Measurements from ENCODE around the gene SMAD7.

Gene SMAD7

GRCh38 chr18:48943736-48944527, 6.8 kb downstream of the SMAD7 start:
- DNase-seq, result no peak

DNA sequence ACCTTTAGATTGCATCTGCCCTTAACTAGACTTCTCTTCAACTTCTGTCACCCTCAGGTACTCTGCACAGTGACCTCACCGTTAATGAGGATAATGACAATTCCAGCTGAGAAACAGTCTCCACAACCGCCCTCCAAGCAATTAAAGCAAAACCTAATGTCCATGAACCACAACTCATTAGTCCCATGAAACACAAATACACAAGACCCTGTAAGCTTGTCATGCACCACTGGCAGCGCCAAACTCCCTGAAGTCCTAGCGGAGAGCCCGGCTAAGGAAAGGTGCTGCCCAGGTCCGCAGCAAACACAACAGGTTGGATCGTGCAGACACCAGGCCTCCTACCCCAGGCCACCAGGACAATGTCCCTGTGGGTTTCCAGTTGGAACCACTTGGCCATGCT, 7.4 kb downstream of the SMAD7 start:
- no peak for DNase-seq

DNA sequence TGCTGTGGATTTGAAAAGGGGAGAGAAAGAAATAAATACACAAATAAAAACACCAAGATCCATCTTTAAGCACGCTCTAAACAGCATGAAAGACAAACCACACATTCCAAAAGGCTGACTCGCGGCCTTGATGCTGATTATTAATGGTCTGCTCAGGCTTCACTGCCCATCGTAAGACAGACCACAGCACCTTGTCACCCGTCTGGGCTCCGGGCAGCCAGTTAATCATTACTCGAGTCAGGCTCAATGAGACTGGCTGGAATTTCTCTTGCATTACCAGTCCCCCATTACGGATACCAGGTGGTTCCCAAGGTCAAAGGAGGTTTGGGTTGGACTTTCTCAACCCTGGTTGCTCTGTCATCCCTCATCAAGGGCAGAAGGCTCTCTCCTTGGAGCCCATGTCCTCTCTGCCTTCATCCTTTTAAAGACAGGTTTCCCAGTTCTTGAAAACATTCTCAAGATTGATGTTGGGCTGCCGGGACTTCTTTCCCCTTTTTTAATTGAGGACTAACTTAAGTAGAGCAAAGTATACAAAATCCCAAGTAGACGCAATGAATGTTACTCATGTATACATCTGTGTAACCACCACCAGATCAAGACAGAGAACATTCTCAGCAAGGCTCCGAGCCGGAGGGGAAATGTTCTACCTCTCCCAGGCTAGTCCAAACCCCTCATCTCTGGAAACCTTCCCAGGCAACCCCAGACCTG, 8.1 kb downstream of the SMAD7 start:
- DNase-seq, result no peak

GRCh38 chr18:48942086-48942485, 8.7 kb downstream of the SMAD7 start:
- DNase-seq, result no peak

DNA sequence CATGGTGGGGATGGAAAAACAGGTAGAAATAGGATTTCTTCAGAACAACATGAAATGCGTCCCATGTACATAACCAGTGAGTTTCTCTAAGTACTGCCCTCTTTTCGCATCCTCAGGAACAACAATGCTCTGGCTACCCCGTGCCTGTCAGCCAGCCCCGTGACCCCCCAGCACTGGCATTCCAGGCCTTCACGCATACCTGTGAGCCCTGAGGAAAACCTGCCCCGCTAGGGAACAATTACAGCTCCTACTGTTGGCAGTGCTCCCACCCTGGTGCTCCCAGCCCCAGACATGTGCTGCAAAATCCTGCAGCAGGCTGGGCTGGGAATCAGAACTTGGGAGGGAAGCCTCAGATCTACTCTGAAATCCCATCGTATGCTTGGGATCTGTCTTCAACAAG, 9.1 kb downstream of the SMAD7 start:
- DNase-seq, result no peak

DNA sequence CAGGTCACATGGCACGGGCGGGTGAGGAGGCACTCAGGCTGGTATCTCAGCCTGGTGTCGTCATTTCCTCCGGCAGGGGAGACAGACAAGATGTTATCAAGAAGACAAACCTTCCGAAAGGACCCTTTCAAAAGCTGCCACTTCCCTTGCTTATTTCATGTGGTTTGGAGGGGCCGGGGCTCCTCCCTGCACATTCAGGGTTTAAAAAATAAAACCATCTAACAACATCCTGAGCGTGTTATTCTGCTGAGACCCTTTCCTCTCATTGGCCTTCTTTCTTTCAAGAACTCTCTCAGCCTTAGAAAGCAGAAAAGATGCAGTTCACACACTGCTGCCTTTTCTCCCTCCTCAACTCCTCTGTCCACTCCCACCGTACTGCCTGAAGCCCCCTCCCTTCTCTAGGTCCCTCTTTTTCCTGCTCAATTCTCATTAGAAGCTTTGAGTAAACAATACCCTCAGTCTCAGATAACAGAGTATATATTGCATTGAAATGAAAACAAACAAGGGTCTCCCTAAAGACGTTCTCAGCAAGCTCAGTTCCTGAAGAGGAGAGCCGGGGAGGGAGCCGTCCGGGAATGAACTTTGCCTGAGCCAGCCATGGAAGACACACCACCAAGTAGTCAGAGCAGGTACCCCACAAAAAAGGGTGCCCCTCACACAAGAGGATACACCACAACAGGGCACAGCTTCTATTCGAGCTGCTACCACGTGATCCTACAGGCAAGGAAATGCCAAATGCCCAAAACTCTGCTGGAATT, 9.7 kb downstream of the SMAD7 start:
- DNase-seq, result peak; percentile 86

GRCh38 chr18:48939205-48940097, 11.3 kb downstream of the SMAD7 start:
- DNase-seq, result no peak

DNA sequence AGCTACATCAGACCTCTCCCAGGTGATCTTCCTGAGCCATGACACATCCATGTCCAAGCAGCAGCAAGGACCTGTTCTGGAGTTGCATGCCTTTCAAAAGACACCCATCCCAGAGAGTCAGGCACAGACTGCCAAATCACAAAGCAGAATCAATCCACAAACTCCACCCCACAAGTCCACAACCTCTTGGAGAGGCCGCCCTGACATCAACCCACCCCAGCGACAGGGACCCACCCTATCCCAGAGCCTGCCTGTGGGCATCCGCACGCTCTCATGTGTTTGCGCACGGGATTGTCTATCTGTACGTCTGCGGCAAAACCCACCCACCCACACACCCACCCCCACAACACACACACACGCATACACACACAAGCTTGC, 11.9 kb downstream of the SMAD7 start:
- no peak for DNase-seq

DNA sequence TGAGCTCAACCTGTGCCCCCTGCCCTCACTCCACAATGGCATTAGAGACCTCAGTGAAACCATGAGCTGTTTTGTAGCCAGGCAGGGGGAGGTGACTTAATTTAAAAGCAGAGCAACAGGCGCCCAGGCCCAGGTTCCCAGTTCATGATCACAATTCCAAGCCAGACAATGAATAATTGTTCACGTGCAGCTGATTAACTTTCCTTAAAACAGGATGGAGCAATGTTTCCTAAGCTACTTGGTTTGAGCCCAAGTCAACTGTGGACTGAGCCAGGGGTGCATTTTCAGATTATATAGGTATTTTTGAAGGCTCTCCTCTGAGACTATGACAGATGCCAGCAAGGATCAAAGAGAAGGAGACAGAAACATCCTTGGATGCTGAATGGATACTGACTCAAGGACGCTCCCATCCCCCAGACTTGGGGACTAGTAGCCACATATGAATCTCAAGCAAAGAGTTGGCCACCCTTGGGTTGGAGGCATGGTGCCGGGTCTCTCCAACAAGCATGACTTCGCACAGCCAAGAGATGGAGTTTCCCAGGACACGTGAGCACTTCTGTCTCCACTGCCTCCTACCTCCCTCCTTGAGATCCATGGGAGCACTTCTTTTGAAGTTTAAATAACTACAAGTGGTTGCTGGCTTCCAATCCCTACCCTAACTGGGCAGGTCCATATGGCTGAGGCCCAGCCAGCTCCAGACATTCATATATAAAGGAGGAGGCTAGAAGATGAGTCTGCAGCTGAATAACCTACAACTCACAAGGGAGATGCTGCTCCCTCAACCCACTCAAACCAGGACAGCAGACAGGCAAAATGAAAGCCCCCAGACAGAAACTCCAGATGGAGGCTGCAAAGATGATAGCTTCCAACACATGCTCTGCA, 12.7 kb downstream of the SMAD7 start:
- DNase-seq, result no peak

GRCh38 chr18:48935433-48935774, 15.4 kb downstream of the SMAD7 start:
- DNase-seq, result no peak

- DNase-seq, result peak; percentile 47
These were observed 15.9 kb downstream of the SMAD7 start for GRCh38 chr18:48934723-48935432.

DNA sequence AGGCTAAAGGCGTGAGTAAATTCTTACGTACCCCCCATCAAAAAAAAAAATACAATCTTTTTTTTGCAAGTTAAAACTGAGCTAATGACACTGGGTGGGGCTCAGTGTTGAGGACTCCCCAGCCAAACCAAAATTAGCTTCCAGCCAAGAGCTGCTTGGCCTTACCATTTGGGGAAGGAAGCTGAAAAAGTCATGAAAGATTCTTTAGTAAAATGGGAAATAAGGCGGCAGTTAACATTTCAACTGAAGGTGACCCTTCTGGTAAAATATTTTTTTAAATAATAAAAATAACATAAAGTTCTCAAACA, 16.4 kb downstream of the SMAD7 start:
- DNase-seq, result no peak

DNA sequence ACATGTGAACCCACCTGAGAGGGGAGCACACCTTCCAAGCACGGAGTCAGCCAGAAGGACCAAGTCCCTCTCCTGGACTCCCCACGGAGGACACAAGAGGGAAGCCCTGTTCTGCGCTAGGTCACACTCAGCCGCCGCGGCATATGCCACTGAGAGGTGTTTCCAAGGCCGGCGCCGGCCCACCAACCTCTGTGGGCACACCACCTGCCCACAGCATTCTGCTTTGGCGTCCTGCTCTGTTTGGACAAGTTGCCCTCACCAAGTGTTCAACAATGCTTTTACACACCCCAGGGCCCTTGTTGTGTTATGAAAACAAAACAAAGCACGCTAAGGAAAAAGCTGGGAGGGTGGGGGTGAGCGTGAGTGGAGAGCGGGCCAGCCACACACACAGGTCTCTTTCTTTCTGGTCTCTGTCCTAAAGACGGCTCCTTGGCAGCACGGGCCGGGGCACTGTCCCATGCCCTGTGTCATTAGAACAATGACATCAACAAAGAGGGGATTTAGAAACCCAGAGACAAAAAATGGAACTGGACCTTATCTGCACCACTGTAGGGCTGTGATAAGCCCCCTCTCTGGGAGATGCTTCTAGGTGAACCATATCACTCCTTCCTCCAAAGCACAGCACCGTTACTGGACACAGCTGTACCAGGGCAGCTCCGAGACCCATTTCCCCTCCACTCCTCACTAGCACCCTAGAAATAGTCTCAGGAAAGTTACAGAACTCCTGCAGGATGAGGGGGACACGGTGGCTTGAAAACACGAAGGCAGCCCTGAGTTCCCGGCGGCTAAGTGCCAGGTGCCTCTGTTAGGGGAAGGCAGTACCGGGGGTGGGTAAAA, 17.0 kb downstream of the SMAD7 start:
- no peak for DNase-seq

DNA sequence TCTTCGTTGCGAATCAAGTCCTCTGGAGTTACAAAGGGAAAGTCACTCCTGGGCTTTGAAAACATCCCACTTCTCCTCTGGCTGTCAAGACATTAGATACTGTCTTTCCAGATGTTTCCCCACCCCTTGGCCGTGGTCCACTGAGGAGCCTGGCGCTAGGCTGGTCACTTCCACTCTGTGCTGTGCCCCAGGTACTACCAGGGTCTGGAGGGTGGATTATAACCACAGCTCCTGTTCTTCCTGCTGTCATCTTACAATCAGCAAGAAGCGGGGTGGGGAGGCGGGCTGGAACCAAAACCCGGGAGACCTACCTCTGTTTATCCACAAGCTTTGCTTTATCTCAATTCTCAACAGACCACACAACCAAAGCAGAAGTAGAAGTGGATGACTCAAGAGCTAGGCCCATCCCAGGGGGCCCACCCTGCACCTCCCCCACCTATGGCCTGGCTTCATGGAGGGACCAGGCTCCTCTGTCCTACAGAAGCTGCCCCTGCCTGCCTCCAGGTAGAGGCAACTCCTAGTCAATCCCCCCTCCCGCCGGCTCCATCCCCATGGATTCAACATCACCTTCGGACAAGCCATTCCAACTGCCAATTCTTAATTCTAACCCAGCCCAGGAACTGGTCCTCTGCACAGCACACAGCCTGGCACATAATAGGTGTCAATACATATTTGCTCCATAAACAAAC, 17.8 kb downstream of the SMAD7 start:
- DNase-seq, result peak; percentile 19

GRCh38 chr18:48932462-48932818, 18.3 kb downstream of the SMAD7 start:
- DNase-seq, result no peak

DNA sequence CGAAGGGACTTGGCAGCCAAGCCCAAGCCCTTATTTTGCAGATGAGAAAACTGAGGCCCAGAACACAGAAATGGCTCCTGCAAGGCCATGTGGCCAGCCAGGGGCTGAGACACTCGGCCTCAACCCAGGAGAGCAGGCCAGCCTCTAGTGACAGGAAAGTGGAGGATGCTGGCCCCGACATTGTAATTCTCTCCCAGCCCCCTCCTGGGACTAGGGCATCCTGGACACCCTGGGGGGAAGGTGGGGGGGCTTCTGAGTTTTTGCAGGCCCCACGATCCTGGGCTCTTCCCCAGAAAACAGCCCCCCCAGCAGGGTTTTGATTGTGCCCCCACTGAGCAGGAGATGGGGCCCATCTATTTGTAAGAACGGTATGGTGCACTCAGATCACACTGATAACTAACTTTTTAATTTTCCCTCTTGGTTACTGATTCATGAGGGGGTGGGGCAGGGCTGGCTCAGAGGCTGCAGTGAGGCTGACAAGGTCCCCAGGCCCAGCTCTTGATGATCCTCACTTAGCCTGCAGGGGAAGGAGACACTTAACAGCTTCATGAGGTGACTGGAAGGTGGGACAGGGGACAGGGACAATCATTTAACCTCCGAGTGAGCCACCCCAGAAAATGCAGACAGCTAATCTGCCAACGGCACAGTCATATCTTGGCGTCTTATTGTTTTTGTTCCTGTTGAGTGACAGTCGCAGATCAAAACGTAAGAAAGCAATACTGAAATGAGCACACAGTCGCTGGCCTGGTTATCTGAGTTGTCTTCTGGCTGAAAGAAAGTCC, 18.9 kb downstream of the SMAD7 start:
- DNase-seq, result peak; percentile 87

- no peak for DNase-seq
These were observed 19.8 kb downstream of the SMAD7 start for GRCh38 chr18:48930926-48931325.

GRCh38 chr18:48929941-48930713, 20.6 kb downstream of the SMAD7 start:
- no peak for DNase-seq

Measured in activated CD4-positive, alpha-beta T cell treated with anti-CD3 and anti-CD28 coated beads, Interleukin-2, amount 50 U/mL, for 16 hours (primary cell).